K562 (cell line): ENCODE data around the gene KCNJ12. TPM values are rescaled to one million over a fixed set of nuclear protein-coding genes. Genes with fewer than 3 reads are reported as not detected.
"Not testable (repeated sequence)": the region's sequence is repeated elsewhere in the genome, so short reads cannot be mapped to it uniquely, and the experiment has no call there.

Experiments used
- ATAC-seq: fragments of 200-7000 bp; cut with Tn5 transposase; 3 replicates; pipeline ENCODE4 v1.9.1; 2020; ENCODE audit warnings: moderate library complexity
- BruUV-seq: library from RNA; stranded (reverse); fragments of 400-500 nt; replicated peaks from 2 replicates; lab custom pipeline; 2021; lab: Mats Ljungman, UMichigan
- CTCF ChIA-PET: fragments of 300-600 bp; formaldehyde crosslinking; extraction: SDS; loops from one replicate; lab custom pipeline; 2021; ENCODE audit warnings: low intra/inter-chr PET ratio; lab: Yijun Ruan, JAX
- POLR2A ChIA-PET: fragments of 300-600, 350-650 bp; sonication (Branson Sonifier 250); formaldehyde crosslinking; extraction: SDS; loops from one replicate; lab custom pipeline; 2021; ENCODE audit warnings: antibody characterized with exemption, inconsistent platforms; lab: Yijun Ruan, JAX
- DNase-seq, 4 experiments: peaks; one replicate each; pipeline versions ENCODE4 v3.0.0 to v3.0.0-alpha.2; 2011 to 2018; ENCODE audit warnings: low spot score in 3 of 4, mixed read lengths in 3 of 4; ENCODE audit errors: extremely low read depth in 1 of 4
- FAIRE-seq: peaks from 2 replicates; lab custom pipeline; 2011; peaks lifted over from hg19 to GRCh38; lab: Jason Lieb, UNC
- H2AFZ ChIP-seq: 2 replicates; pipeline ENCODE4 v1.6.0; 2011; ENCODE audit warnings: low read depth, low read length, control low read depth, inconsistent platforms
- H3K27ac ChIP-seq: fragments of 200-600 bp; 3 replicates; pipeline ENCODE4 v1.8.0; 2011; ENCODE audit warnings: low read depth, mild to moderate bottlenecking, control low read depth, inconsistent platforms, low read length, moderate library complexity, mixed read lengths; ENCODE audit errors: extremely low read depth
- H3K27me3 ChIP-seq, 2 experiments: fragments of 300-600 bp in 1 of 2; 2 replicates in 1 of 2; 3 replicates in 1 of 2; pipeline versions ENCODE4 v1.6.0 to v1.8.0; 2011; ENCODE audit warnings: inconsistent platforms in 2 of 2, low read length in 2 of 2, mild to moderate bottlenecking in 1 of 2, mixed read lengths in 1 of 2, moderate library complexity in 1 of 2; ENCODE audit not compliant: control insufficient read depth in 2 of 2, insufficient read depth in 2 of 2
- H3K36me3 ChIP-seq: fragments of 300-600 bp; 3 replicates; pipeline ENCODE4 v1.8.0; 2011; ENCODE audit warnings: mild to moderate bottlenecking, low read length, inconsistent platforms; ENCODE audit not compliant: control insufficient read depth, insufficient read depth
- H3K4me1 ChIP-seq, 2 experiments: fragments of 200-600 bp in 1 of 2; replicated peaks in 1 of 2; 2 replicates in 1 of 2; 3 replicates in 1 of 2; pipeline versions ENCODE4 v1.5.1 to v1.8.0; 2011; ENCODE audit warnings: inconsistent platforms in 2 of 2, low read length in 2 of 2, mild to moderate bottlenecking in 1 of 2, mixed read lengths in 1 of 2, moderate library complexity in 1 of 2; ENCODE audit not compliant: control insufficient read depth in 2 of 2, insufficient read depth in 2 of 2
- H3K4me2 ChIP-seq: 2 replicates; pipeline ENCODE4 v1.6.1; 2011; ENCODE audit warnings: low read length, control low read depth, inconsistent platforms, mixed read lengths; ENCODE audit not compliant: insufficient read depth
- H3K4me3 ChIP-seq: fragments of 200-600 bp; sonication (generic), shearing (Covaris generic); 2 replicates; pipeline ENCODE4 v1.5.1; 2016; ENCODE audit warnings: control low read depth, inconsistent platforms
- H3K79me2 ChIP-seq: fragments of 200-600 bp; 3 replicates; pipeline ENCODE4 v1.8.0; 2011; ENCODE audit warnings: low read length, inconsistent platforms; ENCODE audit not compliant: control insufficient read depth, insufficient read depth
- H3K9ac ChIP-seq, 2 experiments: 2 replicates each; pipeline versions ENCODE4 v1.6.0 to v1.6.1; 2011; ENCODE audit warnings: low read depth in 2 of 2, low read length in 2 of 2, control low read depth in 1 of 2, inconsistent platforms in 1 of 2, mild to moderate bottlenecking in 1 of 2, mixed read lengths in 1 of 2; ENCODE audit not compliant: insufficient read depth in 1 of 2
- H3K9me1 ChIP-seq: one replicate; pipeline ENCODE4 v1.6.0; 2011; ENCODE audit warnings: inconsistent platforms, mild to moderate bottlenecking, low read length, moderate library complexity; ENCODE audit not compliant: control insufficient read depth, insufficient read depth
- H3K9me3 ChIP-seq: replicated peaks from 2 replicates; pipeline ENCODE4 v1.5.1; 2011; ENCODE audit warnings: low read depth, low read length, inconsistent platforms; ENCODE audit not compliant: control insufficient read depth, insufficient read depth
- H4K20me1 ChIP-seq: replicated peaks from 2 replicates; pipeline ENCODE4 v1.6.1; 2011; ENCODE audit warnings: low read length, inconsistent platforms, mixed read lengths; ENCODE audit not compliant: control insufficient read depth, insufficient read depth
- WGBS: fragments of 100-300 bp; shearing (Covaris generic); methylation state at CpG from one replicate; pipeline ENCODE4 v1.1.6; 2016; ENCODE audit warnings: low coverage, mixed read lengths; ENCODE audit not compliant: insufficient coverage; ENCODE audit errors: missing lambda C conversion rate; 5-methylcytosine and 5-hydroxymethylcytosine counted together
- in situ Hi-C: fragments of 300-500 bp; cut with MboI; formaldehyde crosslinking; loops from 4 replicates; pipeline ENCODE4 v1.15.0; 2018; ENCODE audit warnings: inconsistent platforms, mixed read lengths
- intact Hi-C: fragments of 100-400 bp; cut with micrococcal nuclease; formaldehyde crosslinking; loops from 2 replicates; pipeline ENCODE4 v1.14.2; 2022
- polyA plus RNA-seq, 8 experiments: library from polyadenylated mRNA; depleted of rRNA in 4 of 8; stranded (reverse) in 5 of 8; unstranded in 3 of 8; fragments of >200 nt; fragmentation: Nextera tagmentation in 2 of 8; fragmentation: Illumina TruSeq in 1 of 8; extraction: Ambion mirVana in 2 of 8; extraction: Trizol in 1 of 8; gene quantifications; 2 replicates each; pipeline versions ENCODE4 v1.2.1 to v1.2.3, GENCODE V29; 2011 to 2014; ENCODE audit warnings: inconsistent platforms in 1 of 8, missing spikeins in 1 of 8
- total RNA-seq, 7 experiments: library from RNA; depleted of rRNA in 6 of 7; stranded (reverse); fragments of >200 nt in 6 of 7; fragmentation: Illumina TruSeq in 2 of 7; extraction: Trizol in 2 of 7; gene quantifications; 2 replicates each; pipeline versions ENCODE4 v1.2.1 to v1.2.3, GENCODE V29; 2011 to 2021; ENCODE audit warnings: low replicate concordance in 1 of 7

The KCNJ12 gene
- total and polyA plus RNA-seq, 9 of the 15 experiments (the other 6 are each of a cell fraction or from before 2014, with no cell fraction given): 0.02 TPM; not detected in 8

DNA sequence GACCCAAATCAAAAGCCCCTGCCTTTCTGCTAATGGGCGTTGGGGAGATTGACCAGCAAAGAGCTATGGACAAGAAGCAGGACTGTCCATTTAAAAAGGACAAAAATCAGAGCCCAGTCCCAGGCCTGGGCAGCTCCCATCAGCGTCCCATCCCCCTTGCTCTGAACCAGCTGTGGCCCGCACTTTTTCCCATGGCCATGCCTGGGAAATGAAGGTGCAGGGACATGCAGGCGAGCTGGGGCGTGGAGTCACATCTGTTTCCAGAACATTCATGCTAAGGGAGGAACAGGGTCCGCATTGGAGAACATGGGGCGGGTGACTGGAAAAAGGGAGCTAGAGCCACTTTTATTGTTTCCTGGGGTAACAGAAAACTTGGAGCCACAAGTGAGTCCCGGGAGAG lies 50.7 kb downstream of the KCNJ12 start:
- H3K79me2 ChIP-seq, H3K9me1 ChIP-seq, ATAC-seq, H3K9me3 ChIP-seq, POLR2A ChIA-PET, H3K27me3 ChIP-seq, H3K4me2 ChIP-seq, FAIRE-seq, H2AFZ ChIP-seq, DNase-seq, BruUV-seq, H3K4me1 ChIP-seq, H3K4me3 ChIP-seq, intact Hi-C loops, H4K20me1 ChIP-seq, H3K27ac ChIP-seq, in situ Hi-C loops, CTCF ChIA-PET, H3K36me3 ChIP-seq, H3K9ac ChIP-seq: not testable (repeated sequence)
- WGBS: 2% methylated on average over 7 of the region's 8 CpGs

DNA sequence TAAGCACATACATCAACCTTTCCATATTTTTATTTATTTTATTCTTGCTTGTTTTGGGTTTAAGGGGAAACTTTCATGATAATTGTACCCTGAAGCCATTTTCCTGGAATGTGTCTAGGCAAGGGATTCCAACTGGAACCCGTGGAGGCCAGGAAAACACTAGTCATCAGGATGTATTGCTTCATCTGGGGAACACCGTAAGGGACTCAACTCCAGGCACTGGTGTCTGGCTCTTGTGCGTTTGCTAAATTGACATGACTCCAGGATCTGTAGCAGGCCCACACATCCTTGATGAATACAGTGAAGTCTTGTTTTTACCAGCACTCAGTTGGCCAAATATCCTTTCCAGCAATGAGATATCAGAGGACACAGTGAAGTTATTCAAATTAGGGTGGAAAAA lies 51.6 kb downstream of the KCNJ12 start:
- H3K9me3 ChIP-seq, H3K9me1 ChIP-seq, in situ Hi-C loops, DNase-seq, POLR2A ChIA-PET, ATAC-seq, H3K27ac ChIP-seq, H3K4me1 ChIP-seq, H2AFZ ChIP-seq, H3K4me3 ChIP-seq, BruUV-seq, FAIRE-seq, H3K27me3 ChIP-seq, H3K9ac ChIP-seq, intact Hi-C loops, H3K79me2 ChIP-seq, H3K4me2 ChIP-seq, CTCF ChIA-PET, H4K20me1 ChIP-seq, H3K36me3 ChIP-seq: not testable (repeated sequence)
- WGBS: no CpG with 5 or more reads among the region's 3 CpGs

DNA sequence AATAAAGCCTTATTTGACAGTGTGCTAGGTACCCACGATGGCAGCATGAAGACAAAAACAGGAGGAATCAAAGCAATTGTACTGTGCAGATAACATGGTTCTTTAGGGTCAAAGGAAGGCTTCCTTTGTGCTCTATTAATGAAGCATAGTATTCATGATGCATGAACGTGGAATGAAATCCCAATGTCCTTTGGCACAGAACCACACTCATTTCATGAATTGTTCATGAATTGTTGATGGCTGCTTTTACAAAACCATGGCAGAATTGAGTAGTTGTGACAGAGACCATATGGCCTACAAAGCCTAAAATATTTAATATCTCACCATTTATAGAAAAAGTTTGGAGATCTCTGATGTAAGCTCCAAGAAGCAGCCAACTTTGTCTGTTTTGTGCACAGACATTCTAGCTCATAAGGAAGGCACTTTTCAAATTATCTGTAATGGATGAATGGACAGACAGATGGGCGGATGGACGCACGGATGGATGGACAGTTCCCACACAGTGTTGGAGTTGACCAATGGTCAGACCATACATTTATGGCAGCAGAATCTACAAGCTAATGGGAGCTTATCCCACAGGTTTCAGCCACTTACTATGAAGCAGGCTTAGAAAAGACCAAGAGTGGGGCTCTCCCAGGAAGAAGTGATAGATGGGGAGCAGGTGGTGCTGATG lies 52.7 kb downstream of the KCNJ12 start:
- in situ Hi-C loops, H4K20me1 ChIP-seq, H3K9ac ChIP-seq, H3K27me3 ChIP-seq, H3K27ac ChIP-seq, DNase-seq, H3K4me1 ChIP-seq, CTCF ChIA-PET, POLR2A ChIA-PET, H3K36me3 ChIP-seq, H3K9me3 ChIP-seq, H3K9me1 ChIP-seq, H3K79me2 ChIP-seq, FAIRE-seq, ATAC-seq, H3K4me3 ChIP-seq, H3K4me2 ChIP-seq, H2AFZ ChIP-seq, BruUV-seq, intact Hi-C loops: not testable (repeated sequence)
- WGBS: 2% methylated on average over 5 of the region's 5 CpGs
